ENCODE measurements around the gene GRAMD1B.

DNA sequence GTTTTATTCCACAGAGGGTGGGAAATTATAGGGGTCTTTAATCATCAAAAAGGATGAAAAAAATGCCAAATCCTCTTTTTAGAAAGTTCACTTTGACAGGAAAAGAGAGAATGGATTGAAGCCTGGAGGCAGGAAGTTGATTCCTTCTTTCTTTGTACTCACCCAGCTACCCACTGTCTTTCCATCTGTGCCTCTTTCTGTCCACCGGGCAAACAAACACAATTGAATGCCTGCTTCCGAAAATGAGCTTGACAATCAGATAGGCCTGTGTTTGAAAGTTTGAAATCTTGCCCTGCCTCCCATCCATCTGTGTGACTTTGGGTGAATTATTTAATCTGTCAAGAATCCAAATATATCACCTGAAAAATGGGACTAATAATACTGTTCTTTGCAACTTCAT lies 143.2 kb downstream of the GRAMD1B start:
- TF ChIP-seq, protein P1, sequence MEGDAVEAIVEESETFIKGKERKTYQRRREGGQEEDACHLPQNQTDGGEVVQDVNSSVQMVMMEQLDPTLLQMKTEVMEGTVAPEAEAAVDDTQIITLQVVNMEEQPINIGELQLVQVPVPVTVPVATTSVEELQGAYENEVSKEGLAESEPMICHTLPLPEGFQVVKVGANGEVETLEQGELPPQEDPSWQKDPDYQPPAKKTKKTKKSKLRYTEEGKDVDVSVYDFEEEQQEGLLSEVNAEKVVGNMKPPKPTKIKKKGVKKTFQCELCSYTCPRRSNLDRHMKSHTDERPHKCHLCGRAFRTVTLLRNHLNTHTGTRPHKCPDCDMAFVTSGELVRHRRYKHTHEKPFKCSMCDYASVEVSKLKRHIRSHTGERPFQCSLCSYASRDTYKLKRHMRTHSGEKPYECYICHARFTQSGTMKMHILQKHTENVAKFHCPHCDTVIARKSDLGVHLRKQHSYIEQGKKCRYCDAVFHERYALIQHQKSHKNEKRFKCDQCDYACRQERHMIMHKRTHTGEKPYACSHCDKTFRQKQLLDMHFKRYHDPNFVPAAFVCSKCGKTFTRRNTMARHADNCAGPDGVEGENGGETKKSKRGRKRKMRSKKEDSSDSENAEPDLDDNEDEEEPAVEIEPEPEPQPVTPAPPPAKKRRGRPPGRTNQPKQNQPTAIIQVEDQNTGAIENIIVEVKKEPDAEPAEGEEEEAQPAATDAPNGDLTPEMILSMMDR (conservative IDR thresholded peaks at IDR 0.05), result no peak
- no peak for TF ChIP-seq ZFX (IDR thresholded peaks at IDR 0.05)

Measured in C4-2B (cell line).